GM19395 (cell line): Measurements from ENCODE around the gene ACOT2.
"Not testable (repeated sequence)": the region's sequence is repeated elsewhere in the genome, so short reads cannot be mapped to it uniquely, and the experiment has no call there.

ENCODE experiments used
- ATAC-seq: cut with Tn5 transposase; IDR thresholded peaks from one replicate; pipeline ENCODE4 v1.9.1; 2021; ENCODE audit warnings: mild to moderate bottlenecking, moderate library complexity; ENCODE audit not compliant: unreplicated experiment

The ACOT2 gene, protein sequence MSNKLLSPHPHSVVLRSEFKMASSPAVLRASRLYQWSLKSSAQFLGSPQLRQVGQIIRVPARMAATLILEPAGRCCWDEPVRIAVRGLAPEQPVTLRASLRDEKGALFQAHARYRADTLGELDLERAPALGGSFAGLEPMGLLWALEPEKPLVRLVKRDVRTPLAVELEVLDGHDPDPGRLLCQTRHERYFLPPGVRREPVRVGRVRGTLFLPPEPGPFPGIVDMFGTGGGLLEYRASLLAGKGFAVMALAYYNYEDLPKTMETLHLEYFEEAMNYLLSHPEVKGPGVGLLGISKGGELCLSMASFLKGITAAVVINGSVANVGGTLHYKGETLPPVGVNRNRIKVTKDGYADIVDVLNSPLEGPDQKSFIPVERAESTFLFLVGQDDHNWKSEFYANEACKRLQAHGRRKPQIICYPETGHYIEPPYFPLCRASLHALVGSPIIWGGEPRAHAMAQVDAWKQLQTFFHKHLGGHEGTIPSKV

GRCh38 chr14:73569185-73569958 is at the start of gene ACOT2:
TSS of gene ACOT2 (plus strand) at chr14:73569213. CDS start at chr14:73569241, 28 bp downstream.
- peak; percentile 60 for ATAC-seq

- ATAC-seq, result no peak
These were observed 47.8 kb upstream of the ACOT2 start for GRCh38 chr14:73521229-73521628.

GRCh38 chr14:73524493-73524892 is 44.5 kb upstream of the ACOT2 start:
- ATAC-seq, result no peak

GRCh38 chr14:73526036-73526984 is 42.7 kb upstream of the ACOT2 start:
- ATAC-seq, result no peak

GRCh38 chr14:73529356-73529755 is 39.7 kb upstream of the ACOT2 start:
- not testable (repeated sequence) for ATAC-seq

DNA sequence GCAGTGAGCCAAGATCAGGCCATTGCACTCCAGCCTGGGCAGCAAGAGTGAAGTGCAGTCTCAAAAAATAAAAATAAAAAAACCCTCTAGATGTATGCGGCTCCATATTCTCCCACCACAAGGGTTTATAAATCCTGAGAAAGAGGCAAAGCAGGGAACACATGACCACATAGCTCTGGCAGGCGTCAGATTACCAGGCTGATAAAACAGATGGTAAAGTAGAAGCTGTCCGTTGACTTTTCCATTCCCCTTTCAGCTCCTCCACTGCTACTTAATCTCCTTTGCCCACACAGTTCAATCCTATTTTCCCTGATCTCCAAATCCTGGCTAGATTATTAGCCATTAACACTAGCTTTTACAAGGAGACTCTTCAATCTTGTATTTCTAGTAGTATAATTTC is 37.0 kb upstream of the ACOT2 start:
- not testable (repeated sequence) for ATAC-seq

- ATAC-seq, result not testable (repeated sequence)
These were observed 31.6 kb upstream of the ACOT2 start for GRCh38 chr14:73537244-73538045.

GRCh38 chr14:73539017-73539416 is 30.0 kb upstream of the ACOT2 start:
- peak; percentile 89 for ATAC-seq

- ATAC-seq, result not testable (repeated sequence)
These were observed 26.1 kb upstream of the ACOT2 start for GRCh38 chr14:73542961-73543360.

DNA sequence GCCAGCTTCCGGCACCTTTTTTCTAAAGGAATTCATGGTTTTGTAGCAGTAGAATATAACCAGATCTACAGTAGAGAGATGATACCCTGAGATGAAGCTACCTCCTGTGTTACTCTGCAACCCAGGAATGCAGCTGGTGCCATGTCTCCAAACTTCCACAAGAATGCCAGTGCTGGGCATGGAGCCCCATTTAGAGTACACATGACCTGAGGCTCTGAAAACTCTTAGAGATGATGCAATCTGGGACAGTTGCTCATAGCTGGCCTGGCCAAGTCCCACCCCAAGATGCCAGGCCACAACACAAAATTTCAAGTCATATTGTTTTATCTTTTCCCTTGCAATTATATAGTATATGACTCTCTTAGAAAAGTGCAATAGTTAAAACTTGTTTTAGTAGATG is 23.7 kb upstream of the ACOT2 start:
- ATAC-seq, result not testable (repeated sequence)

DNA sequence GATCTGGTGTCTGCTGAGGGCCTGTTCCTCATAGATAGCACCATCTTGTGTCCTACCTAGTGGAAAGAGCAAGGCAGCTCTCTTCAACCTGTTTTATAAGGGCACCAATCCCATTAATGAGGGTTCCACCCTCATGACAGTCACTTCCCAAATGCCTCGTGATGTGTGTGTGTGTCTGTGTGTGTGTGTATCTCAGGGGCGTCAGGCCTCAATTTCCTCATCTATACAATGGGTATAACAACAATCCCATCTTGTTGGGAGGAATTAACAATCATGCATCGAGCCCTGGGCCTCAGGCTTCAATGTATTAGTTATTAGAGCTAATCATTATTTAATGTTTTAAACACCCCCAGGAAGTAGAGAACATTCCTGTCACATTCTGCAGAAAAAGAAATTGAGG is 19.9 kb upstream of the ACOT2 start:
- ATAC-seq, result not testable (repeated sequence)

DNA sequence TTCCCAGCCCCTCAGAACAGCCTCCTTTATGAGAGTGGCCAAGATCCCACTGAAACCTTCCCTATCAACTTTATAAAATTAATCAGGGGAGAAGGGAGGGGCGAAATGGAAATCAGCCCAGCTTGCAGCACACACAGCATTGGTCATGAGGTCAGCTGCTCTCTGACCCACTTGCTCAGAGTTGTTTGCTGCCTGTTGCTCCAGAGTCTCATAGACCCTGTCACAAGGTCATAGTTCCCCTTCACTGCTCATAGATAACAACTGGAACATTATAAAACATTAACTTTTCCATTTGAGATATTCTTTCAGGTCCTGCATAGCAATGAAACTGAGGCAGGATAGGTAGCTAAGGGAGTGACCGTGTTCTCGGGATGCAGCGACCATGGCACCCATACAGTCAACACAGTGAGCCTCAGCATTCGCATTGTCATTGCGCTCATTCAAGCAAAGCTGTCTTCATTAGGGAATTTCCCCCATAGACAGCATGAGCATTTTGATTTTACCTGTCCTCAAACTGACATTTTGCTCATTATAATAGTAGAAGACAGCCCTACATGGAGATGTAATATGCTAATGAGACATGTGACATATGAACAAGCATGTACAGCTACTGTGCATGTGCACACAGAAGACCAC is 19.0 kb upstream of the ACOT2 start:
- ATAC-seq, result not testable (repeated sequence)

DNA sequence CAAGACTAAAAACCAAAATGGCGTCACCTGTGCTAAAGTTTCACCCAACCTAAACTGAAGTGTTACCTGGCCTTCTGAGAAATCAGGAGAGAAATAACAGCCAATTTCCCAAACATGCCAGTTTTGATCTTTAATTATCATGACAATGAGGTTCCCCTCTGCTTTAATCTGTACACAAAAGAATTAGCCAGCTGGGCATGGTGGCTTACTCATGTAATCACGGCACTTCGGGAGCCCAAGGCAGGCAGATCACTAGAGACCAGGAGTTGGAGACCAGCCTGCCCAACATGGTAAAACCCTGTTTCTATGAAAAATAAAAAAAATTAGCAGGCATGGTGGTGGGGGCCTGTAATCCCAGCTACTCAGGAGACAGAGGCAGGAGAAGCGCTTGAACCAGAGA is 15.2 kb upstream of the ACOT2 start:
- no peak for ATAC-seq

DNA sequence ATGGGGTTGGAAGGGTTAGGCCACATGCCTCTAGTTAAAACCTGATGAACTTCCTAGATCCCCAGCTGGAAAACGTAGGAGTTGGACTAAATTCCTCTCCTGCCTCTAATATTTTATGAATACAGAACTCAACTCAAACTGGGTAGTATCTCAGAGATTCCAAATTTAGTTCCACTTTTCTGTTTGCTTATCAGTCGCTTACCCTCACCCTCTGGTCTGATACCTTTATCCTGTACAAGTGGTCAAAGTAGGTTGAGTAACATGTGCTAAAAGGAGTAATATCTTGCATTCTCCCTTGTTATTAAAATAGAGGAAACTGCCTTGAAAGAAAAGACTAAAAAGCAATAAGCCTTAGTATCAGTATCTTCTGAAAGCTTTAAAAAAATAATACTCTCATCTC is 11.8 kb upstream of the ACOT2 start:
- ATAC-seq, result not testable (repeated sequence)

DNA sequence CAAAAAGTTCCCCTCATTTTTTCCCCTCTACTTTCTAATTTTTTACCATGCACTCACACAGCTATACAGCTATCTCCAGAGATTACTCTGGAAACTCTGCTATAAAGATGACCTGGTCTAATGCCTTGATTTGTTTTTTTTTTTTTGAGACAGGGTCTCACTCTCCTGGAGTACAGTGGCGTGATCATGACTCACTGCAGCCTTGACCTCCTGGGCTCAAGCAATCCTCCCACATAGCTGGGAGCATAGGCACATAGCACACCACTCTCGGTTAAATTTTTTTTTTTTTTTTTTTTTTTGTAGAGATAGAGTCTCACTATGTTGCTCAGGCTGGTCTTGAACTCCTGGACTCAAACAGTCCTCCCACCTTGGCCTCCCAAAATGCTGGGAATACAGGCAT is 10.8 kb upstream of the ACOT2 start:
- not testable (repeated sequence) for ATAC-seq

DNA sequence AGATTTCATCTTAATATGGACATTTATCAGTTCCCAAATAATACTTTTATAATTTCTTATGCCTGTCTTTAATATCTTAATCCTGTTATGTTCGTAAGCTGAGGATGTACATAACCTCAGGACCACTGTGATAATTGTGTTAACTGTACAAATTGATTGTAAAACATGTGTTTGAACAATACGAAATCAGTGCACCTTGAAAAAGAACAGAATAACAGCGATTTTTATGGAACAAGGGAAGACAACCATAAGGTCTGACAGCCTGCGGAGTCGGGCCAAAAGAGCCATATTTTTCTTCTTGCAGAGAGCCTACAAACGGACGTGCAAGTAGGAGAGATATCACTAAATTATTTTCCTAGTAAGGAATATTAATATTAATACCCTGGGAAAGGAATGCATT is 6.8 kb upstream of the ACOT2 start:
- ATAC-seq, result not testable (repeated sequence)

- not testable (repeated sequence) for ATAC-seq
These were observed 6.3 kb upstream of the ACOT2 start for GRCh38 chr14:73562696-73563095.

DNA sequence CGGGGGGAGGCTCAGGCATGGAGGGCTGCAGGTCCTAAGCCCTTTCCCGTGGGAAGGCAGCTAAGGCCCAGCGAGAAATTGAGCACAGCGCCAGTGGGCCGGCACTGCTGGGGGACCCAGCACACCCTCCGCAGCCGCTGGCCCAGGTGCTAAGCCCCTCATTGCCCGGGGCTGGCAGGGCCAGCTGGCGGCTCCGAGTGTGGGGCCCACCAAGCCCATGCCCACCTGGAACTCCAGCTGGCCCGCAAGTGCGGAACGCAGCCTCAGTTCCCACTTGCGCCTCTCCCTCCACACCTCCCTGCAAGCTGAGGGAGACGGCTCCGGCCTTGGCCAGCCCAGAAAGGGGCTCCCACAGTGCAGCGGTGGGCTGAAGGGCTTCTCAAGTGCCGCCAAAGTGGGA is 2.6 kb upstream of the ACOT2 start:
- not testable (repeated sequence) for ATAC-seq

- ATAC-seq, result not testable (repeated sequence)
These were observed 2.1 kb upstream of the ACOT2 start for GRCh38 chr14:73566935-73567334.
